ENCODE data around the gene CACNA2D2.

DNA sequence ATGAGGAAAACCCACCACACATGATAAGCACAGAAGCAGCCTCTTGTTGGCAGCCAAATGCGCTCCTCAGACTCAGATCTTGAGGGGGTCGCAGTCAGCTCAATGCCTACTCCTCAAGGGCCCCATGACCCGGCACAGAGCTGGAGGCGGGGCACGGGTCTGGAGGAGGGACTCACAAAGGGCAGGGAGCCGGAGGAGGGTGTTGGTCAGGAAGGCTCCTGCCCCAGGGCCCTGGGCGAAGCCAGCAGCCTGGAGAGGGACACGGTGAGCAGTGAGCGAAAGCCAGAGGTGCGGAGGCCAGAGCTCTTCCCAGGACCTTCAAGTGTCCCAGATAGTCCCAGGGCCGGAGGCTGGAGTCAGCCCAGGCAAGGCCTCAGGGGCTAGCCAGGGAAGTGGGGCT is 9.8 kb downstream of the CACNA2D2 start:
- TF ChIP-seq POLR2A (IDR thresholded peaks at IDR 0.05): no peak
- TF ChIP-seq CTCF (IDR thresholded peaks at IDR 0.05): no peak

Data from lower leg skin (tissue), 3 donors.